ENCODE data around the gene RGPD3. TPM values are rescaled to one million over a fixed set of nuclear protein-coding genes. Genes with fewer than 3 reads are reported as not detected.

The RGPD3 gene
- total RNA-seq, 1 experiment from 2014 or later = 0.07 TPM

- TF ChIP-seq JUN (CRISPR knock-in tag; IDR thresholded peaks at IDR 0.05) = no peak
- TF ChIP-seq ATF6 (CRISPR knock-in tag; IDR thresholded peaks at IDR 0.05) = no peak
- no peak for TF ChIP-seq ZNF121 (CRISPR knock-in tag; IDR thresholded peaks at IDR 0.05)
- TF ChIP-seq ZSCAN18 (CRISPR knock-in tag; IDR thresholded peaks at IDR 0.05) = no peak
- TF ChIP-seq SP1 (CRISPR knock-in tag; conservative IDR thresholded peaks at IDR 0.05) = no peak
- TF ChIP-seq, protein P1, sequence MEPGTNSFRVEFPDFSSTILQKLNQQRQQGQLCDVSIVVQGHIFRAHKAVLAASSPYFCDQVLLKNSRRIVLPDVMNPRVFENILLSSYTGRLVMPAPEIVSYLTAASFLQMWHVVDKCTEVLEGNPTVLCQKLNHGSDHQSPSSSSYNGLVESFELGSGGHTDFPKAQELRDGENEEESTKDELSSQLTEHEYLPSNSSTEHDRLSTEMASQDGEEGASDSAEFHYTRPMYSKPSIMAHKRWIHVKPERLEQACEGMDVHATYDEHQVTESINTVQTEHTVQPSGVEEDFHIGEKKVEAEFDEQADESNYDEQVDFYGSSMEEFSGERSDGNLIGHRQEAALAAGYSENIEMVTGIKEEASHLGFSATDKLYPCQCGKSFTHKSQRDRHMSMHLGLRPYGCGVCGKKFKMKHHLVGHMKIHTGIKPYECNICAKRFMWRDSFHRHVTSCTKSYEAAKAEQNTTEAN (CRISPR knock-in tag; IDR thresholded peaks at IDR 0.05) = no peak
- TF ChIP-seq, protein P2, sequence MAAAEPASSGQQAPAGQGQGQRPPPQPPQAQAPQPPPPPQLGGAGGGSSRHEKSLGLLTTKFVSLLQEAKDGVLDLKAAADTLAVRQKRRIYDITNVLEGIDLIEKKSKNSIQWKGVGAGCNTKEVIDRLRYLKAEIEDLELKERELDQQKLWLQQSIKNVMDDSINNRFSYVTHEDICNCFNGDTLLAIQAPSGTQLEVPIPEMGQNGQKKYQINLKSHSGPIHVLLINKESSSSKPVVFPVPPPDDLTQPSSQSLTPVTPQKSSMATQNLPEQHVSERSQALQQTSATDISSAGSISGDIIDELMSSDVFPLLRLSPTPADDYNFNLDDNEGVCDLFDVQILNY (CRISPR knock-in tag; IDR thresholded peaks at IDR 0.05) = no peak
- no peak for TF ChIP-seq JAZF1 (CRISPR knock-in tag; IDR thresholded peaks at IDR 0.05)
- TF ChIP-seq, protein P3, sequence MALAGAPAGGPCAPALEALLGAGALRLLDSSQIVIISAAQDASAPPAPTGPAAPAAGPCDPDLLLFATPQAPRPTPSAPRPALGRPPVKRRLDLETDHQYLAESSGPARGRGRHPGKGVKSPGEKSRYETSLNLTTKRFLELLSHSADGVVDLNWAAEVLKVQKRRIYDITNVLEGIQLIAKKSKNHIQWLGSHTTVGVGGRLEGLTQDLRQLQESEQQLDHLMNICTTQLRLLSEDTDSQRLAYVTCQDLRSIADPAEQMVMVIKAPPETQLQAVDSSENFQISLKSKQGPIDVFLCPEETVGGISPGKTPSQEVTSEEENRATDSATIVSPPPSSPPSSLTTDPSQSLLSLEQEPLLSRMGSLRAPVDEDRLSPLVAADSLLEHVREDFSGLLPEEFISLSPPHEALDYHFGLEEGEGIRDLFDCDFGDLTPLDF (CRISPR knock-in tag; IDR thresholded peaks at IDR 0.05) = no peak
- no peak for TF ChIP-seq ELF4 (CRISPR knock-in tag; IDR thresholded peaks at IDR 0.05; ENCODE audit: low read depth)
- no peak for TF ChIP-seq RELA (CRISPR knock-in tag; IDR thresholded peaks at IDR 0.05; ENCODE audit: borderline replicate concordance)
- TF ChIP-seq, protein P4, sequence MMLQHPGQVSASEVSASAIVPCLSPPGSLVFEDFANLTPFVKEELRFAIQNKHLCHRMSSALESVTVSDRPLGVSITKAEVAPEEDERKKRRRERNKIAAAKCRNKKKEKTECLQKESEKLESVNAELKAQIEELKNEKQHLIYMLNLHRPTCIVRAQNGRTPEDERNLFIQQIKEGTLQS (CRISPR knock-in tag; conservative IDR thresholded peaks at IDR 0.05) = no peak
- TF ChIP-seq MYBL2 (CRISPR knock-in tag; IDR thresholded peaks at IDR 0.05) = no peak
- TF ChIP-seq, protein P5, sequence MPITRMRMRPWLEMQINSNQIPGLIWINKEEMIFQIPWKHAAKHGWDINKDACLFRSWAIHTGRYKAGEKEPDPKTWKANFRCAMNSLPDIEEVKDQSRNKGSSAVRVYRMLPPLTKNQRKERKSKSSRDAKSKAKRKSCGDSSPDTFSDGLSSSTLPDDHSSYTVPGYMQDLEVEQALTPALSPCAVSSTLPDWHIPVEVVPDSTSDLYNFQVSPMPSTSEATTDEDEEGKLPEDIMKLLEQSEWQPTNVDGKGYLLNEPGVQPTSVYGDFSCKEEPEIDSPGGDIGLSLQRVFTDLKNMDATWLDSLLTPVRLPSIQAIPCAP (CRISPR knock-in tag; IDR thresholded peaks at IDR 0.05) = no peak
- TF ChIP-seq FOXK1 (CRISPR knock-in tag; IDR thresholded peaks at IDR 0.05) = no peak
- TF ChIP-seq CDX4 (CRISPR knock-in tag; IDR thresholded peaks at IDR 0.05; ENCODE audit: borderline replicate concordance) = no peak
- ChIA-PET POLR2A (no interaction called here), CTCF (no interaction called here)
- ATAC-seq (no peak), DNase-seq (ENCODE audit: low spot score) (no peak)
- H3K4me3 Mint-ChIP-seq = no peak overlapping the region
- 0 out of 2 replicates have a peak, but pooled peaks cover 3% of the 10 kb centered on the region for H3K4me1 Mint-ChIP-seq
- no peaks in the 10 kb centered on the region for H3K36me3 Mint-ChIP-seq
- H3K27ac Mint-ChIP-seq = no peak overlapping the region
- H3K27me3 Mint-ChIP-seq (ENCODE audit: low read depth) = no peaks in the 10 kb centered on the region
- H3K9me3 Mint-ChIP-seq = 0 out of 2 replicates have a peak, but pooled peaks cover 4% of the 10 kb centered on the region
Observed at GRCh38 chr2:106366204-106366885, 101.9 kb downstream of the RGPD3 start.

- ATAC-seq (no peak), DNase-seq (ENCODE audit: low spot score) (no peak)
- TF ChIP-seq, protein P6, sequence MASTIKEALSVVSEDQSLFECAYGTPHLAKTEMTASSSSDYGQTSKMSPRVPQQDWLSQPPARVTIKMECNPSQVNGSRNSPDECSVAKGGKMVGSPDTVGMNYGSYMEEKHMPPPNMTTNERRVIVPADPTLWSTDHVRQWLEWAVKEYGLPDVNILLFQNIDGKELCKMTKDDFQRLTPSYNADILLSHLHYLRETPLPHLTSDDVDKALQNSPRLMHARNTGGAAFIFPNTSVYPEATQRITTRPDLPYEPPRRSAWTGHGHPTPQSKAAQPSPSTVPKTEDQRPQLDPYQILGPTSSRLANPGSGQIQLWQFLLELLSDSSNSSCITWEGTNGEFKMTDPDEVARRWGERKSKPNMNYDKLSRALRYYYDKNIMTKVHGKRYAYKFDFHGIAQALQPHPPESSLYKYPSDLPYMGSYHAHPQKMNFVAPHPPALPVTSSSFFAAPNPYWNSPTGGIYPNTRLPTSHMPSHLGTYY (CRISPR knock-in tag; IDR thresholded peaks at IDR 0.05) = no peak
- CTCF ChIA-PET = no interaction called here
- Mint-ChIP-seq H3K36me3 (no peaks in the 10 kb centered on the region), H3K9me3 (0 out of 2 replicates have a peak, but pooled peaks cover 4% of the 10 kb centered on the region), H3K27me3 (ENCODE audit: low read depth) (no peaks in the 10 kb centered on the region), H3K4me1 (peaks cover 8% of the 10 kb centered on the region), H3K4me3 (no peak overlapping the region), H3K27ac (no peak overlapping the region)
- POLR2A ChIA-PET = no interaction called here
Observed at GRCh38 chr2:106363791-106364190, 104.4 kb downstream of the RGPD3 start.
